Measurements from ENCODE around the gene LRRC63.

LRRC63 gene

GRCh38 chr13:46313432-46314257, 101.9 kb downstream of the LRRC63 start:
- DNase-seq = no peak

GRCh38 chr13:46314587-46314986, 102.9 kb downstream of the LRRC63 start:
- no peak for DNase-seq

GRCh38 chr13:46315036-46315435, 103.3 kb downstream of the LRRC63 start:
- DNase-seq = no peak

- no peak for DNase-seq
These were observed 103.9 kb downstream of the LRRC63 start for GRCh38 chr13:46315491-46316075.

GRCh38 chr13:46317120-46317519, 105.4 kb downstream of the LRRC63 start:
- DNase-seq = no peak

- DNase-seq = no peak
These were observed 107.3 kb downstream of the LRRC63 start for GRCh38 chr13:46318986-46319385.

GRCh38 chr13:46320406-46320805, 108.7 kb downstream of the LRRC63 start:
- DNase-seq = no peak

GRCh38 chr13:46320821-46321220, 109.1 kb downstream of the LRRC63 start:
- no peak for DNase-seq

GRCh38 chr13:46321494-46322225, 109.9 kb downstream of the LRRC63 start:
- peak; percentile 72 to 78 for DNase-seq

- no peak for DNase-seq
These were observed 113.2 kb downstream of the LRRC63 start for GRCh38 chr13:46324976-46325375.

Measured in activated CD4-positive, alpha-beta T cell treated with anti-CD3 and anti-CD28 coated beads, Interleukin-2, amount 50 U/mL, for 48 hours (primary cell).